HL-60/S4 treated with phorbol 12-myristate 13-acetate at 8.2 ng/mL for 4 days and 3 days (cell line): ENCODE data around the gene P2RX5.
"Not testable (repeated sequence)": the region's sequence is repeated elsewhere in the genome, so short reads cannot be mapped to it uniquely, and the experiment has no call there.

ENCODE experiments used
- in situ Hi-C: fragments of 300-500 bp; cut with MboI; formaldehyde crosslinking; loops from 2 replicates; pipeline ENCODE4 v1.15.0; 2022; ENCODE audit warnings: low sequenced_read_pairs

The P2RX5 gene

DNA sequence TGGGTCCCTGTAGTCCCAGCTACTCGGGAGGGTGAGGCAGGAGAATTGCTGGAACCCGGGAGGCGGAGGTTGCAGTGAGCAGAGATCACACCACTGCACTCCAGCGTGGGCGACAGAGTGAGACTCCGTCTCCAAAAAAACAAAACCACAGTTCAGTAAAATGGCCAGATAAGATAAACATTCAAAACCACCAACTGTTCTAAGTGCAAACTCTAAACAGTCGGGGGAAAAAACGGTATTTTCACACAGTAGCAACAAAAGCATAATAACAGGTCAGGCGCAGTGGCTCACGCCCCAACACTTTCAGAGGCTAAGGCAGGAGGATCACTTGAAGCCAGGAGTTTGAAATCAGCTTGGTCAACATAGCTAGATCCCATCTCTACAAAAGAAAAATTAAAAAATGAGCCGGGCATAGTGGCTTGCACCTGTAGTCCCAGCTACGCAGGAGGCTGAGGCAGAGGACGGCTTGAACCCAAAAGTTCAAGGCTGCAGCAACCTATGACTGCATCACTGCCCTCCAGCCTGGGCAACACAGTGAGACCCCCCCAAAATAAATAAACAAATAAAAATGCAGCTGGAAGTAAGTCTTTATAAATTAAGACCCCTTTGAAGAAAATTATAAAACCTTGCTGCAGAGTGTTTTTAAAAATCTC, 17.0 kb upstream of the P2RX5 start:
- in situ Hi-C loops: no loop called here

DNA sequence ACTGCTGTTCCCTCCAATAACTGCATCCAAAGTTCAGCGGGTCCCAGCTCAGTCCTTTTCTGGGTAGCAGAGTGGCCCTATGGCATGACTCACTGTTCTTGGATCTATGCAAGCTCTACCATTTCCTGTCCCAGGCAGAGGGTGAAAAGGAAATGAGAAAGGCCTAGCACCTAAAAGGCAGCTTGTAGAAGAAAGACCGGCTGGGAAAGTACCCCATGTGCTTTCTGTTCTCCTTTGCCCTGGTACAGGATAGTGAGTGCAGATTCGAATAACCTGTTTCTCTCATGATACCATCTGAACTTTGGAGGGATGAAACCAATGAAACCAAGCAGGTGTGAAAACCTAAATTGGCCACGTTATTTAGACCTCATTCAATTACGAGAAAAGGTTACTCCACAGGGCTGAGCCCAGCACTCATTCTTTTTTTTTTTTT, 15.0 kb upstream of the P2RX5 start:
- in situ Hi-C loops: no loop called here

GRCh38 chr17:3708366-3708765, 12.4 kb upstream of the P2RX5 start:
- in situ Hi-C loops: no loop called here

DNA sequence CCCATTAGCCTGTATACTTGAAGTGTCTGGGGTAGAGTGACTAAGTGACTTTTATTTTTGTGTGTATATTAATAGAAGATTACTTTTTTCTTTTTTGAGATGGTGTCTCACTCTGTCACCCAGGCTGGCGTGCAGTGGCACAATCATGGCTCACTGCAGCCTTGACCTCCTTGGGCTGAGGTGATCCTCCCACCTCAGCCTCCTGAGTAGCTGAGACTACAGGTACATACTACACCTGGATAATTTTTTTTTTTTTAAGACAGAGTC, 9.7 kb upstream of the P2RX5 start:
- in situ Hi-C loops: not testable (repeated sequence)

DNA sequence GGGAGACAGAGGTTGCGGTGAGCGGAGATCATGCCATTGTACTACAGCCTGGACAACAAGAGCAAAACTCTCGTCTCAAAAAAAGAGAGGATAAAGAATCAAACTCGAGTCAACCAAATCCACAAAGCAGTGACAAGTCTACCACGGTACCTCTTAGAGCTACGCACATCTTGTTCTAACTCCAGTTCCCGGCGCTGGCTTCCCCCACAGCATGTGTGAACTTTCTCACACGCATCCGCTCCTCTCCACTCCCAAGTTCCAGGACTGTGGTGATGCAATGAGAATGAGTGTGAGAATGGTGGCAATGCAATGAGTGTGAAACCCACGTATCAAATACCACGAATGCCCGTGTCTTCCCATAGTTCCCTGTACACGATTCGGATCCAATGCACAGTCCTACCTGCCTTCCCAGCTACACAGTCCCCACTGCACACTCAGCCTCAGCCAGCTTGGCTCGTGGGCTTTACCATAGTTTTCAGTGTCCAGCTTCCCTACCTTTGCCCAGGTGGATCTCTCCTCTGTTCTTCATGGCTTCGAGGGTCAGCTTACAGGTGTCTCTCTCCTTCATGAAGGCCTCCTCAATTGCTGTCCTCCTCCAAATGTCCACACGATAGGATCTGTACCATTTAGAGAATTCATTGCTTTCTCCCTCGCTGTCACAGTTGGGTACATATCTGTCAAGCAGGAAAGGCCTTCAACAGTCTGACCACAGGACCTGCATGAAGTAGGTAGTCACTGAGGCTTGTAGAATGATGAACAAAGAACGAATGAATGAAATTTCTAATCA, 9.2 kb upstream of the P2RX5 start:
- in situ Hi-C loops: no loop called here

DNA sequence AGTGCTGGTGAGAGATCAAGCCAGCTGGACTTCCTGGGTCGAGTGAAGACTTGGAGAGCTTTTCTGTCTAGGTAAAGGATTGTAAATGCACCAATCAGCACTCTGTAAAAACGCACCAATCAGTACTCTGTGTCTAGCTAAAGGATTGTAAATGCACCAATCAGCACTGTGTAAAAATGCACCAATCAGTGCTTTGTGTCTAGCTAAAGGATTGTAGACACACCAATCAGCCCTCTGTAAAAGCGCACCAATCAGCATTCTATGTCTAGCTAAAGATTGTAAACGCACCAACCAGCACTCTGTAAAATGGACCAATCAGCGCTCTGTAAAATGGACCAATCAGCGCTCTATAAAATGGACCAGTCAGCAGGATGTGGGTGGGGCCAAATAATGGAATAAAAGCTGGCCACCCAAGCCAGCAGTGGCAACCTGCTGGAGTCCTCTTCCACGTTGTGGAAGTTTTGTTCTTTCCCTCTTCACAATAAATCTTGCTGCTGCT, 6.1 kb upstream of the P2RX5 start:
- in situ Hi-C loops: not testable (repeated sequence)

GRCh38 chr17:3699951-3700350, 4.0 kb upstream of the P2RX5 start:
- in situ Hi-C loops: no loop called here

DNA sequence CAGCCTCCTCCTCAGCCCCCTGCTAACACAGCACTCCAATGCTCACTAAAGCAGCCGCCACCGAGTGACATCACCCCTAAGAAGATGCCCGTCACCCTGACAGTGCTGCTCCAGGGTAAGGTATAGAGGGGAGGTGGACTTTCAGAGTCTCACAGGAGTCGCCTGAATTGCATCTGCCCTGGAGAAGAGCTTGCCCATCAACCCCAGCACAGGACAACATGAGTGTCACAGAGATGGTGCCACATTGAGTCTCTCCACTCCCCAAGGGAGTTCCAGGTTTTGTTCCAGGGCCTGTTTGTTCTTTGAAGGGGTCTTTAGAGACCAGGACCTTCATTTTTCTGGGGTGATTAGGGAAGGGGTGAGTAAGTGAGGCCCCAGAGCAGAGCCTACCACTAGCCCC, 2.2 kb upstream of the P2RX5 start:
- in situ Hi-C loops: no loop called here

- in situ Hi-C loops: no loop called here
Observed at GRCh38 chr17:3697103-3697476, 1.1 kb upstream of the P2RX5 start.

DNA sequence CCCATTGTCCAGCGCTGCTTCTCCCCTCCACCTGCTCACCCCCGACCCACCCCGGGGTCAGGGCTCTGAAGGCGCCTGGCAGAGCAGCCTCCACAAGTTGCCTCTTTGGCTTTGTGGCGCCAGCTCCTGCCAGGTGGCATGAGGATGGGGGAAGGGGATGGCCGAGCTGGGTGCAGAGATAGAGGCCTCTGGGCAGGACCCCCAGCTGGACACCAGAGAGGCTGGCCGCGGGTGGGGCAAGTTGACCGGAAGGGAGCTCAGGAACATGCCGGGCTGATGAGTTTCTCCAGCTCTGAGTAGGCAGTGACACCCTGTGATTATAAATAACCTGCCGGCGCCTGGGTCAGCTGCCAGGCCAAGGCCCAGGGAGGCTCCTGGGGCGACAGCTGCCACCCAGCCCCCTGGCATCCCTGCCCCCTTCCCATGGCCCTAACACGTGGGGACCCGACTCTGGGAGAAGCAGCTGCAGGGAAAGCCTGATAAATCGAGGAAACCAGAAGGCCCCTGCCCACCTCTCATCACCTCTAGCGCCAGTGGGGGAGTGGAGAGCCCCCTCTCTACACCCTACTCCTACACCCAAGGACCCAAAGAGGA, 729 bp downstream of the P2RX5 start:
- in situ Hi-C loops: no loop called here

DNA sequence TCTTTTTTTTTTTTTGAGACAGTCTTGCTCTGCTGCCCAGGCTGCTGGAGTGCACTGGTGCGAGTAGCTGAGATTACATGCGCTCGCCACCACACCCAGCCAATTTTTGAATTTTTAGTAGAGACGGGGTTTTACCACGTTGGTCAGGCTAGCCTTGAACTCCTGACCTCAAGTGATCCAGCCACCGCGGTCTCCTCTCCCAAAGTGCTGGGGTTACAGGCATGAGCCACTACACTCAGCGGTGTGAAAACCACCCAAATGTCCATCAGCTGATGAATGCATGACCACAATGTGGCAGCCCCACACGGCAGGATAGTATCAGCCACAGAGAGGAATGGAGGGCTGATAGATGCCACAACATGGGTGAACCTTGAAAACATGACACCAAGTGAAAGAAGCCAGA, 2.1 kb downstream of the P2RX5 start:
- in situ Hi-C loops: no loop called here

GRCh38 chr17:3693141-3693540, 2.8 kb downstream of the P2RX5 start:
- in situ Hi-C loops: no loop called here

- in situ Hi-C loops: no loop called here
Observed at GRCh38 chr17:3692346-3692745, 3.6 kb downstream of the P2RX5 start.

- in situ Hi-C loops: no loop called here
Observed at GRCh38 chr17:3691617-3692067, 4.3 kb downstream of the P2RX5 start.

DNA sequence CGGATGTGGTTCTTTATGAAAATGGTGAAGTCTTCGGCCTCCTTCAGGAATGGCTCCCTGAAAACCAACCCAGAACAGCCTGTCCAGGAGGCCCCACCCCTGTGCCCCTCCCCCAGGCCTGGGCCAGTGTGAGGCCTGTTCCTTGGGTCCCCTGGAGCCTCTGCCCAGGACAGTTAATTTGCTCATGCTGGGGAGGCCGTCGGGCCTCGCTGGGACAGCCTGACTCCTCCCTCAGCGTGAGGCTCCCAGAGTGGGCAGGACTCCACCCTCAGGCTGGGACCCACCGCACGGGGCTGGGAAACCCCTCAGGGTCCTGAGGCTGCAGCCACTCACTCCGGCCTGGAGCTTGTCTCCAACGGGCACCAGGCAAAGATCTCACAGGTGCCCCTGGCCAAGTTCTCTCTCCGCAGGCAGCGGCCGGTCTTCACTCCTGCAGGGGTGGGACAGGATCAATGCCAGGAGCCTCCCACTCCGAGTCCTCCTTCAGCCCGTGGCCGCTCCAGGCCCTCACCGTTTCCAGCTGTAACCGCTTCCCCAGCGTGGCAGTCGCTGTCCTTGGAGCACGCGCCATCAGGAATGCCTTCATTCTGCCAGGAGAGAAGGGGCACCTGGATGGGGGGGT, 5.8 kb downstream of the P2RX5 start:
- in situ Hi-C loops: no loop called here

GRCh38 chr17:3689262-3690093, 6.5 kb downstream of the P2RX5 start:
- in situ Hi-C loops: no loop called here

GRCh38 chr17:3688852-3689261, 7.1 kb downstream of the P2RX5 start:
- in situ Hi-C loops: no loop called here

GRCh38 chr17:3688027-3688553, 7.9 kb downstream of the P2RX5 start:
- in situ Hi-C loops: no loop called here

- in situ Hi-C loops: no loop called here
Observed at GRCh38 chr17:3685174-3685573, 10.8 kb downstream of the P2RX5 start.

DNA sequence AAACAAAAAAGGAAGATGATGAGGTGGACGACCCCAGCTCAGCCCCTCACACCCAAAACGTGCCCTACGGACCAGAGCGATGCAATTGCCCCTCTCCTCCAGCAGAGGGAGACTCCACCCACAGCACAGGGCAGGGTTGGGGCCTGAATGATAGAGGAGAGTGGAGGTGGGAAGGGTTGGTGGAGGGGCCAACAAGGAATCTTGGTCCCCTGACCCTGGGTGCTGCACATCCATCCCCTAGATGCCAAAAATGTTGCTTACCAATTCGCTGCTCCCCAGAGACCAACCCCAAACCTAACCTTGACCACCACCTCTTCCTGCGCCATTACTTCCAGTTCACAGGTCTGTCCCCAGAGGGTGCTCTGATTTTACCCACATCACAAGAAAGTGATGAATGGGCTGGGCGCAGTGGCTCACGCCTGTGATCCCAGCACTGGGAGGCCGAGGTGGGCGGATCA, 12.9 kb downstream of the P2RX5 start:
- in situ Hi-C loops: no loop called here

GRCh38 chr17:3682033-3682432, 13.9 kb downstream of the P2RX5 start:
- in situ Hi-C loops: no loop called here
